Measurements from ENCODE around the gene ZMYND10.
A peak's percentile ranks its signal among the peaks of the same experiment; 100 is the strongest.
"Not testable (repeated sequence)": the region's sequence is repeated elsewhere in the genome, so short reads cannot be mapped to it uniquely, and the experiment has no call there.

The ZMYND10 gene

DNA sequence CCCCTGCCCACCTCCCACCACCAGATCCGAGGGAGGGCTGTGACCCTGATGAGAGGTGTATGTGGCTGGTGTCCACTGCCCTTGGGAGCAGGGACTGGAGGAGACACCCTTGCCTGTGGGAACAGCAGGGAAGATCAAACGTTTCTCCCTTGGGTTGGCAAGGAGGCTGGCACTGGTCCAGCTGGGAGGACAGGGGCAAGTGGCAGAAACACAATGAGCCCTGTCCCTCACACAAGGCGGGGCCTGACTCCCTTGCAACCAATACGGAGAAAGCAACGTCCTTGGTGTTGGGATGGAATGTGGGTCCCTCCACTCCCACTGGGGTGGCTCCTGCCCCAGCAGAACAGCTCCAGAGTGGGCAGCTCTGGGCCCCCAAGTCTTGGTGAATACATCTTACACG is 28.2 kb downstream of the ZMYND10 start:
- in situ Hi-C loops (cut with HindIII; ENCODE audit: low pct_unique_long_range_greater_than_20kb, low sequenced_read_pairs), result no loop called here
- peak in 1 of 2 experiments; percentile 68 for DNase-seq (ENCODE audit: low read depth in 1 of 2, low spot score in 1 of 2)
- TF ChIP-seq JUND (IDR thresholded peaks at IDR 0.05; ENCODE audit: low read depth), result no peak

DNA sequence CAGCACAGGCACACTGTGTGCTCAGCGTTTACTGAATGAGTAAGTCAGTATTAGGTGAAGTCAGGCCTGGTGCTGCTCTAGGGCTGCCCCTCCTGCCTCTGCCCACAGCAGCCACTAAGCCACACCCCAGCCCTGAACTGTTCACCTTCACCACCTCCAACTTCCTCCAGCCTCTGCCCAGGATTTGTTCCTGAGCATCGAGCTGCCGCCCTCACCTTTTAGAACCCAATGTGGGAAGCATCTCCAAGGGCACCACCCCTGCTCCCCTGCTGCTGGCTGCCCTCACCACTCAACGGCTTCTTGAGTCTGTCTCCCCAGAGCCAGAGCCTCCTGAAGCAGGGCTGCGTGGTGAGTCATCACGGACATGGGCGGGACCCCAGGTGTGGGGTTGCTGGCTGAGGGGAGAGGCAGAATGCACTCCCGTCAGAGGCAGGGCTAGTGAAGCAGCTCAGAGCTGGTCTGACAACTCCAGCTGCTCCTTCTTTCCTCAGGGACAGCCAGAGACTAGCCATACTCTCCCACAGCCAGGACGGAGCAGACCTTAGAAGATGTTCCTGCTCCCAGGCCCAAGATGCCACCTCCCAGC is 28.8 kb downstream of the ZMYND10 start:
- DNase-seq (ENCODE audit: low read depth in 1 of 2, low spot score in 1 of 2), result peak in 1 of 2 experiments; percentile 87
- TF ChIP-seq JUND (IDR thresholded peaks at IDR 0.05; ENCODE audit: low read depth), result no peak
- in situ Hi-C loops (cut with HindIII; ENCODE audit: low pct_unique_long_range_greater_than_20kb, low sequenced_read_pairs), result no loop called here

GRCh38 chr3:50314816-50315215 is 30.7 kb downstream of the ZMYND10 start:
- in situ Hi-C loops (cut with HindIII; ENCODE audit: low pct_unique_long_range_greater_than_20kb, low sequenced_read_pairs), result no loop called here
- no peak for DNase-seq (ENCODE audit: low read depth in 1 of 2, low spot score in 1 of 2)
- no peak for TF ChIP-seq JUND (IDR thresholded peaks at IDR 0.05; ENCODE audit: low read depth)

GRCh38 chr3:50314342-50314741 is 31.2 kb downstream of the ZMYND10 start:
- no peak for TF ChIP-seq JUND (IDR thresholded peaks at IDR 0.05; ENCODE audit: low read depth)
- no peak for DNase-seq (ENCODE audit: low read depth in 1 of 2, low spot score in 1 of 2)
- in situ Hi-C loops (cut with HindIII; ENCODE audit: low pct_unique_long_range_greater_than_20kb, low sequenced_read_pairs), result no loop called here

DNA sequence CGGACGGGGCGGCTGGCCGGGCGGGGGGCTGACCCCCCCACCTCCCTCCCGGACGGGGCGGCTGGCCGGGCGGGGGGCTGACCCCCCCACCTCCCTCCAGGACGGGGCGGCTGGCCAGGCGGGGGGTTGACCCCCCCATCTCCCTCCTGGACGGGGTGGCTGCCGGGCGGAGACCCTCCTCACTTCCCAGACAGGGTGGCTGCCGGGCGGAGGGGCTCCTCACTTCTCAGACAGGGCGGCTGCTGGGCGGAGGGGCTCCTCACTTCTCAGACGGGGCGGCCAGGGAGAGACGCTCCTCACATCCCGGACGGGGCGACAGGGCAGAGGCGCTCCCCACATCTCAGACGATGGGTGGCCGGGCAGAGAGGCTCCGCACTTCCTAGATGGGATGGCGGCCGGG is 33.5 kb downstream of the ZMYND10 start:
- in situ Hi-C loops (cut with HindIII; ENCODE audit: low pct_unique_long_range_greater_than_20kb, low sequenced_read_pairs); DNase-seq (ENCODE audit: low read depth in 1 of 2, low spot score in 1 of 2): not testable (repeated sequence)

DNA sequence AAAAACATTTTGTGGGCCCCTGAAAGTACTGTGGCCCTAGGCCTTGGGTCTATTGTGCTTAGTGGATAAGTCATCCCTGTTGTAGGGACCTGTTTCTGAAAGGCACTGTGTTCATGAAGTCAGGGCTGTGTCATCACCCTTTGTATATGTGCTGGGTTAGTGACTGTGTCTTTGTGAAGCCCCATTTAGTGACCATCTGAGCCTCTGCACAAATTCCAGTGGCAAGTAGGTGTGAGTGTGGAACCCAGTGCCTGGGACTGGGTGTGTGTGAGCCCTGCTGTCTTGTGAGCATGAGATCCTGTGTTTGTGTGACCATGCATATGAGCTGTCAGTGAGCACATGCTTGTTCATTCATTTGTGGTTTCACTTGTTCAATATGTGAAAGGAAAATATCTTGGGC is 40.9 kb downstream of the ZMYND10 start:
- DNase-seq (ENCODE audit: low read depth in 1 of 2, low spot score in 1 of 2), result no peak
- TF ChIP-seq JUND (IDR thresholded peaks at IDR 0.05; ENCODE audit: low read depth), result no peak
- in situ Hi-C loops (cut with HindIII; ENCODE audit: low pct_unique_long_range_greater_than_20kb, low sequenced_read_pairs), result no loop called here

DNA sequence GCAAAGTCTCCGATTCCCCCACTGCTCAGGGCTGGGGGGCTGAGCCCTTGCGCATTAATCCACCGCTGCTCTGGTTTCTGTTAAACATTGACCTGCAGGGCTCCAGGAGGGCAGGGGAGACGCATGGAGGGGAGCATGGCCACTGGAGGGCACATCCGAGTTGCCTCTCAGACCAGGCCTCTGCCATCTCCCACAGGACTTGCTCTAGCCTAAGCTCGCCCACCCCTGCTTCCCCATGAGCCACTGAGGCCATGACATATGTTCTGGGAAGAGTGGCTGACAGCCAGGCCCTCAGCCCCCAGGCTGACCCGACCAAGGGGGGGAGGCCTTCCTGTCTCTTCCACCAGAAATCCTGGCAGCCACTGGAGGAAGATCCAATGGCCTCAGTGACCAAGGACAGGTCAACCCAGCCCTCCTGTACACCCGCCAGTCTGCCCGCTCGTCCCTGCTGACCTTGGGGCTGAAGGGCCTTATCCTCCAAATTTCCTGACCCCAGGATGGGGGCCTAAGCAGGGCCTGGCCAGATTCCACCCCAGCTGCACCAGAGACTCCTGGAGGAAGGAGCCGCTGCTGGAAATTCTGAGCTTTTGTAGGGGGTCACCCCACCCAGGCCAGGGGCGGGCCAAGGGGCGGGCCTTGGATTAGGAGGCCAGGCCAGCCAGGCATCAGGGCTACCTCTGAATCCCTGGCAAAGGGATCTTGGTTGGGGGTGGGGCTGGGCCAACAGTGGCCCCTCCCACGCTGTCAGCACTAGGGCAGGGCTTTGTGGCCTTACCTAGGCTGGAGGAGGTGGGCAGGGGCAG is 42.3 kb downstream of the ZMYND10 start, which contains the start of gene HYAL1:
Gene HYAL1, minus strand, starts transcription at position 562 of the 803 bp plus-strand sequence. CDS start 618 bp downstream, outside the sequence.
- no peak for TF ChIP-seq JUND (IDR thresholded peaks at IDR 0.05; ENCODE audit: low read depth)
- peak in 1 of 2 experiments; percentile 61 for DNase-seq (ENCODE audit: low read depth in 1 of 2, low spot score in 1 of 2)
- in situ Hi-C loops (cut with HindIII; ENCODE audit: low pct_unique_long_range_greater_than_20kb, low sequenced_read_pairs), result no loop called here

DNA sequence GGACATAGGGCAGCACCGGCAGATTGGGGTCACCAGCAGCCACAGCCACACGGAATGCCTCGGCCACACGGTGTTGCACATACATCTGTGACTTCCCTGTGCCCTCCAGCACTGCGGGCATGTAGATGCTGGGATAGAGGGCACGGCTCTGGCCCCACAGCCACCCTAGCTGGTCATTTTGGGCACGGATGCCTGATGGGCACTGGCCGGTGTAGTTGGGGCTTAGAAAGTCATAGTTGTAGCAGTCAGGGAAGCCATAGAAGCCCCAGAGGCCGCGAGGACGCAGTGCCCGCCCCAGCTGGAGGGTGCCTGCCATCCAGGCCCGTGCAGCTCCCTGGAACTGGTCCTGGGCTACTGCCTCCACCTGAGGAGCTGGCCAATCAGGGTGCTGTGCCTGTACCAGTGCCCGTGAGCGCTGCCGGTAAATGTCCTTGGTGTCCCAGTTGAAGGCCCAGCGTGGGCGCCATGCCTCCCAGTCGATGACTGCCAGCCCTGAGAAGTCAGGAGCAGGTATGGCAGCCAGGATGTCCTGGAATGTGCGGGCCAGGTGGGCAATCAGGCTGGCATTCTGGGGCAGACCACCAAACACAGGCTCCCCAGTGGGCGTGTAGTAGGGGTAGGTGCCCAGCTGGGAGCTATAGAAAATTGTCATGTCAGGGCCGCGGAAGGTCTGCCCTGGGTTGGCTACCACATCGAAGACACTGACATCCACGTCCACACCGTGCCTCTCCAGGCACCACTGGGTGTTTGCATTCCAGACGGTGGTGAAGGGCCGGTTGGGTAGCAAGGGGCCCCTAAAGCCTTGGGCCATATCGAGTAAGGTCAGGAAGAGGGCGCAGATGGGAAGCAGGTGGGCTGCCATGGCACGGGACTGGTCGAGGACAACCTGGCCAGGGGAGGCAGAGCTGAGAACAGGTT is 43.2 kb downstream of the ZMYND10 start:
- in situ Hi-C loops (cut with HindIII; ENCODE audit: low pct_unique_long_range_greater_than_20kb, low sequenced_read_pairs), result no loop called here
- TF ChIP-seq JUND (IDR thresholded peaks at IDR 0.05; ENCODE audit: low read depth), result no peak
- DNase-seq (ENCODE audit: low read depth in 1 of 2, low spot score in 1 of 2), result no peak

- no peak for TF ChIP-seq JUND (IDR thresholded peaks at IDR 0.05; ENCODE audit: low read depth)
- in situ Hi-C loops (cut with HindIII; ENCODE audit: low pct_unique_long_range_greater_than_20kb, low sequenced_read_pairs), result no loop called here
- no peak for DNase-seq (ENCODE audit: low read depth in 1 of 2, low spot score in 1 of 2)
These were observed 44.8 kb downstream of the ZMYND10 start for GRCh38 chr3:50300681-50301254.

DNA sequence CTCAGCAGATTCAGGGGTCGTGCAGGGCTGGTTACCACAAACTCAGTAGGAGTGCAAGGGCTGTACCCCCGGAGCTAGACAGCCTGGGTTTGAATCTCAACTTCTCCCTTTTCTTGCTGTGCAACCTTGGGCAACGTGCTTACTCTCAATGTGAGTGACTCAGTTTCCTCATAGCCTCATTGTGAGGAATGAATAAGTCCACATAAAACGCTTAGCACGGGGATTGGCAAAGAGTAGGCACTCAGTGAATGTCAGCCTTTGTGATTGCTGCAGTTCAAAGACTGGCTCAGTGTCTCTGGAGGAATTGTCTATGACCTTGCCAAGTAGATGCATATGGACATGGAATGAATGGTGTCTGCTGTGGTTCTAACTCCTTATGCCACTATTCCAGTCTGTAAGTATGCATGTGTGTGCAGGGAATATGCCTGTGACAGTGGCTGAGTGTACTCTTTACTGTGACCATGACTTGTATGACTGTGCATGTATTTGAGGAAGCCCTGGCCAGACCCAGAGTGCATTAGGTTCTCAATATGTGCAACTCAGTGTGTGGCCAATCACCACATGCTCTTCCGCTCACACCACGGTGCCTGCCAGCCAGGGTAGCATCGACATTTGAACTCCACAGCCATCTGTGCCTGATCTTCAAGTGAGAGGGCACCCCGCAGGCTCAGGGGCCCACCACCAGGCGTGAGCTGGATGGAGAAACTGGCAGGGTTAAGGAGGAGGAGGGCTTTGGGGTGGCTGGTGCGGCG is 45.4 kb downstream of the ZMYND10 start:
- peak in 1 of 2 experiments; percentile 11 for DNase-seq (ENCODE audit: low read depth in 1 of 2, low spot score in 1 of 2)
- TF ChIP-seq JUND (IDR thresholded peaks at IDR 0.05; ENCODE audit: low read depth), result no peak
- in situ Hi-C loops (cut with HindIII; ENCODE audit: low pct_unique_long_range_greater_than_20kb, low sequenced_read_pairs), result no loop called here

GRCh38 chr3:50299638-50299928 is 45.9 kb downstream of the ZMYND10 start:
- no peak for TF ChIP-seq JUND (IDR thresholded peaks at IDR 0.05; ENCODE audit: low read depth)
- no peak for DNase-seq (ENCODE audit: low read depth in 1 of 2, low spot score in 1 of 2)
- in situ Hi-C loops (cut with HindIII; ENCODE audit: low pct_unique_long_range_greater_than_20kb, low sequenced_read_pairs), result no loop called here
